H1 (cell line): ENCODE measurements around the gene BCL11A. TPM values are rescaled to one million over a fixed set of nuclear protein-coding genes. Genes with fewer than 3 reads are reported as not detected.

Experiments used
- ASH2L ChIP-seq: fragments of 200-600, 300-600 bp; sonication (generic); IDR thresholded peaks from one replicate; pipeline ENCODE4 v1.7.1; 2017; ENCODE audit warnings: low read length
- BACH1 ChIP-seq: IDR thresholded peaks from 2 replicates; pipeline ENCODE4 v1.6.1; 2012; ENCODE audit warnings: low read length, improper control_type of control experiment
- CREB1 ChIP-seq: IDR thresholded peaks from 2 replicates; pipeline ENCODE4 v1.6.1; 2012; ENCODE audit warnings: inconsistent platforms
- RBBP5 ChIP-seq: IDR thresholded peaks from 2 replicates; pipeline ENCODE4 v1.7.1; 2012; ENCODE audit warnings: low read depth, mild to moderate bottlenecking, inconsistent platforms, low read length, moderate library complexity, borderline replicate concordance
- RNF2 ChIP-seq: fragments of 200-900, 300-1000 bp; sonication (generic); IDR thresholded peaks from 2 replicates; pipeline ENCODE4 v1.7.1; 2016; ENCODE audit warnings: borderline replicate concordance, low read depth, mild to moderate bottlenecking, antibody characterized with exemption, low read length; ENCODE audit not compliant: poor library complexity, severe bottlenecking; ENCODE audit errors: missing control alignments
- SIN3A ChIP-seq, 2 experiments: IDR thresholded peaks in 1 of 2; conservative IDR thresholded peaks in 1 of 2; 2 replicates each; pipeline ENCODE4 v1.6.1; 2011 to 2012; ENCODE audit warnings: low read length in 2 of 2, improper control_type of control experiment in 1 of 2, low read depth in 1 of 2, mild to moderate bottlenecking in 1 of 2
- SIRT6 ChIP-seq: IDR thresholded peaks from one replicate; pipeline ENCODE4 v1.7.1; 2012; ENCODE audit warnings: low read length, inconsistent platforms
- SP4 ChIP-seq: IDR thresholded peaks from 2 replicates; pipeline ENCODE4 v1.6.1; 2012; ENCODE audit warnings: low read length, inconsistent platforms
- SRF ChIP-seq: IDR thresholded peaks from 2 replicates; pipeline ENCODE4 v1.6.1; 2011; ENCODE audit warnings: mild to moderate bottlenecking, low read depth, low read length, moderate library complexity
- TAF1 ChIP-seq: IDR thresholded peaks from 2 replicates; pipeline ENCODE4 v1.6.1; 2011; ENCODE audit warnings: mild to moderate bottlenecking, low read depth, low read length
- polyA plus RNA-seq, 7 experiments: library from polyadenylated mRNA; depleted of rRNA in 3 of 7; stranded (reverse) in 5 of 7; unstranded in 2 of 7; fragments of >200 nt in 5 of 7; fragments of 200-250 nt in 2 of 7; gene quantifications; 1 replicate in 5 of 7; 2 replicates in 1 of 7; 4 replicates in 1 of 7; pipeline versions ENCODE4 v1.2.1 to v1.2.3, GENCODE V29; 2011 to 2013; ENCODE audit warnings: missing spikeins in 2 of 7, mixed read lengths in 2 of 7
- total RNA-seq: library from RNA; stranded (reverse); fragmentation: NEBNext Ultra II Directional; extraction: Animal tissue kit (Norgen Biotek cat#: 25700); gene quantifications from 2 replicates; pipeline ENCODE4 v1.2.1, GENCODE V29; 2021
- TF ChIP-seq, protein P1 (sequence below): fragments of 300-600 bp; sonication (generic); IDR thresholded peaks from 2 replicates; pipeline ENCODE4 v1.7.1; 2012; ENCODE audit warnings: low read length, moderate library complexity, mild to moderate bottlenecking, inconsistent platforms; ENCODE audit not compliant: insufficient replicate concordance

The BCL11A gene
- total and polyA plus RNA-seq, 2 of the 8 experiments (the other 6 are each of a cell fraction or from before 2014, with no cell fraction given) = 11.9 to 59.3 TPM

DNA sequence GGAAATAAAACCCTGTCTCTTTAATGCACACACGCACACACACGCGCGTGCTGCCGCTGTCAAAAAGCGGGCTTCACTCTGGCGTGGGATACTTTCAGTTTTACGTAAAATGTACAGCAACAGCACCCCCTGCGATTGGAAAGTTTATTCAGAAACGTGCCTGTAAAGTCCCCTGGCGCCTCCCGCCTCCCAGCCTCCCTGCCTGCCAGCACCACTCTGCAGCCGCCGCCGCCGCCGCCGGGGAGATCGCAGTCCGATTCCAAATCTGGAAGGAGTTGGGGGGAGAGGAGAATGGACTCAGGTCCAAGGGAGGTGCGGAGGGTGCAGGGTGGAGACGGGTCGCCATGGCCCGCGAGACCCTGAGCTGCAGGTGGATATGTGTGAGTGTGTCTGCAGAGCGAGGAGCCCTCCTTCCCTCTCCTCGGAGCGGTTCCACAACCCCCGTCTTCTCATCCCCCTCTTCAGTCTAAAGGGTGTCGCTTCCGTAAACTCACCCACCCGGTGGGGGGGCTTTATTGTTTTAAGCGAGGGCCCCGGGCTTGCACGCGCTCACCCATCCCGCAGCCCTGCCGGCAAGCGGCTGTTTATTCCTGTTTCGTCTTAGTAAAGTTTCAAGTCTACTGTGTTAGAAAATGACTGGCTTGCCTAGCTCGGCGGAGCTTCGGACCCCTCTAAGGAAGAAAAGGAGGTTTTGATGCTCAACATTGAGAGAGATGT is 1.8 kb upstream of the BCL11A start (continued):
- TF ChIP-seq, protein P1, sequence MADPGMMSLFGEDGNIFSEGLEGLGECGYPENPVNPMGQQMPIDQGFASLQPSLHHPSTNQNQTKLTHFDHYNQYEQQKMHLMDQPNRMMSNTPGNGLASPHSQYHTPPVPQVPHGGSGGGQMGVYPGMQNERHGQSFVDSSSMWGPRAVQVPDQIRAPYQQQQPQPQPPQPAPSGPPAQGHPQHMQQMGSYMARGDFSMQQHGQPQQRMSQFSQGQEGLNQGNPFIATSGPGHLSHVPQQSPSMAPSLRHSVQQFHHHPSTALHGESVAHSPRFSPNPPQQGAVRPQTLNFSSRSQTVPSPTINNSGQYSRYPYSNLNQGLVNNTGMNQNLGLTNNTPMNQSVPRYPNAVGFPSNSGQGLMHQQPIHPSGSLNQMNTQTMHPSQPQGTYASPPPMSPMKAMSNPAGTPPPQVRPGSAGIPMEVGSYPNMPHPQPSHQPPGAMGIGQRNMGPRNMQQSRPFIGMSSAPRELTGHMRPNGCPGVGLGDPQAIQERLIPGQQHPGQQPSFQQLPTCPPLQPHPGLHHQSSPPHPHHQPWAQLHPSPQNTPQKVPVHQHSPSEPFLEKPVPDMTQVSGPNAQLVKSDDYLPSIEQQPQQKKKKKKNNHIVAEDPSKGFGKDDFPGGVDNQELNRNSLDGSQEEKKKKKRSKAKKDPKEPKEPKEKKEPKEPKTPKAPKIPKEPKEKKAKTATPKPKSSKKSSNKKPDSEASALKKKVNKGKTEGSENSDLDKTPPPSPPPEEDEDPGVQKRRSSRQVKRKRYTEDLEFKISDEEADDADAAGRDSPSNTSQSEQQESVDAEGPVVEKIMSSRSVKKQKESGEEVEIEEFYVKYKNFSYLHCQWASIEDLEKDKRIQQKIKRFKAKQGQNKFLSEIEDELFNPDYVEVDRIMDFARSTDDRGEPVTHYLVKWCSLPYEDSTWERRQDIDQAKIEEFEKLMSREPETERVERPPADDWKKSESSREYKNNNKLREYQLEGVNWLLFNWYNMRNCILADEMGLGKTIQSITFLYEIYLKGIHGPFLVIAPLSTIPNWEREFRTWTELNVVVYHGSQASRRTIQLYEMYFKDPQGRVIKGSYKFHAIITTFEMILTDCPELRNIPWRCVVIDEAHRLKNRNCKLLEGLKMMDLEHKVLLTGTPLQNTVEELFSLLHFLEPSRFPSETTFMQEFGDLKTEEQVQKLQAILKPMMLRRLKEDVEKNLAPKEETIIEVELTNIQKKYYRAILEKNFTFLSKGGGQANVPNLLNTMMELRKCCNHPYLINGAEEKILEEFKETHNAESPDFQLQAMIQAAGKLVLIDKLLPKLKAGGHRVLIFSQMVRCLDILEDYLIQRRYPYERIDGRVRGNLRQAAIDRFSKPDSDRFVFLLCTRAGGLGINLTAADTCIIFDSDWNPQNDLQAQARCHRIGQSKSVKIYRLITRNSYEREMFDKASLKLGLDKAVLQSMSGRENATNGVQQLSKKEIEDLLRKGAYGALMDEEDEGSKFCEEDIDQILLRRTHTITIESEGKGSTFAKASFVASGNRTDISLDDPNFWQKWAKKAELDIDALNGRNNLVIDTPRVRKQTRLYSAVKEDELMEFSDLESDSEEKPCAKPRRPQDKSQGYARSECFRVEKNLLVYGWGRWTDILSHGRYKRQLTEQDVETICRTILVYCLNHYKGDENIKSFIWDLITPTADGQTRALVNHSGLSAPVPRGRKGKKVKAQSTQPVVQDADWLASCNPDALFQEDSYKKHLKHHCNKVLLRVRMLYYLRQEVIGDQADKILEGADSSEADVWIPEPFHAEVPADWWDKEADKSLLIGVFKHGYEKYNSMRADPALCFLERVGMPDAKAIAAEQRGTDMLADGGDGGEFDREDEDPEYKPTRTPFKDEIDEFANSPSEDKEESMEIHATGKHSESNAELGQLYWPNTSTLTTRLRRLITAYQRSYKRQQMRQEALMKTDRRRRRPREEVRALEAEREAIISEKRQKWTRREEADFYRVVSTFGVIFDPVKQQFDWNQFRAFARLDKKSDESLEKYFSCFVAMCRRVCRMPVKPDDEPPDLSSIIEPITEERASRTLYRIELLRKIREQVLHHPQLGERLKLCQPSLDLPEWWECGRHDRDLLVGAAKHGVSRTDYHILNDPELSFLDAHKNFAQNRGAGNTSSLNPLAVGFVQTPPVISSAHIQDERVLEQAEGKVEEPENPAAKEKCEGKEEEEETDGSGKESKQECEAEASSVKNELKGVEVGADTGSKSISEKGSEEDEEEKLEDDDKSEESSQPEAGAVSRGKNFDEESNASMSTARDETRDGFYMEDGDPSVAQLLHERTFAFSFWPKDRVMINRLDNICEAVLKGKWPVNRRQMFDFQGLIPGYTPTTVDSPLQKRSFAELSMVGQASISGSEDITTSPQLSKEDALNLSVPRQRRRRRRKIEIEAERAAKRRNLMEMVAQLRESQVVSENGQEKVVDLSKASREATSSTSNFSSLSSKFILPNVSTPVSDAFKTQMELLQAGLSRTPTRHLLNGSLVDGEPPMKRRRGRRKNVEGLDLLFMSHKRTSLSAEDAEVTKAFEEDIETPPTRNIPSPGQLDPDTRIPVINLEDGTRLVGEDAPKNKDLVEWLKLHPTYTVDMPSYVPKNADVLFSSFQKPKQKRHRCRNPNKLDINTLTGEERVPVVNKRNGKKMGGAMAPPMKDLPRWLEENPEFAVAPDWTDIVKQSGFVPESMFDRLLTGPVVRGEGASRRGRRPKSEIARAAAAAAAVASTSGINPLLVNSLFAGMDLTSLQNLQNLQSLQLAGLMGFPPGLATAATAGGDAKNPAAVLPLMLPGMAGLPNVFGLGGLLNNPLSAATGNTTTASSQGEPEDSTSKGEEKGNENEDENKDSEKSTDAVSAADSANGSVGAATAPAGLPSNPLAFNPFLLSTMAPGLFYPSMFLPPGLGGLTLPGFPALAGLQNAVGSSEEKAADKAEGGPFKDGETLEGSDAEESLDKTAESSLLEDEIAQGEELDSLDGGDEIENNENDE = no peak
- TF ChIP-seq RNF2 (no peak), SIRT6 (no peak), SP4 (no peak), ASH2L (peak; percentile 68), RBBP5 (peak; percentile 72; the same call in 1 of the 2 replicates), SIN3A (conservative IDR thresholded peaks at IDR 0.05 in 1 of 2, IDR thresholded peaks at IDR 0.05 in 1 of 2; ENCODE audit: low read depth in 1 of 2, low read length in 2 of 2) (0 out of 4 replicates have a peak, but pooled peaks of 1 of the 2 experiments have one; percentile 76), CREB1 (no peak), BACH1 (0 out of 2 replicates have a peak, but pooled peaks have one; percentile 16), TAF1 (peak; percentile 54; the same call in 1 of the 2 replicates), SRF (no peak)
